ENCODE results near the gene HIGD2A. TPM values are rescaled to one million over a fixed set of nuclear protein-coding genes. Genes with fewer than 3 reads are reported as not detected.

Gene HIGD2A
- total and polyA plus RNA-seq, 9 of the 15 experiments (the other 6 are each of a cell fraction or from before 2014, with no cell fraction given): 94.7 to 264 (median 163) TPM

DNA sequence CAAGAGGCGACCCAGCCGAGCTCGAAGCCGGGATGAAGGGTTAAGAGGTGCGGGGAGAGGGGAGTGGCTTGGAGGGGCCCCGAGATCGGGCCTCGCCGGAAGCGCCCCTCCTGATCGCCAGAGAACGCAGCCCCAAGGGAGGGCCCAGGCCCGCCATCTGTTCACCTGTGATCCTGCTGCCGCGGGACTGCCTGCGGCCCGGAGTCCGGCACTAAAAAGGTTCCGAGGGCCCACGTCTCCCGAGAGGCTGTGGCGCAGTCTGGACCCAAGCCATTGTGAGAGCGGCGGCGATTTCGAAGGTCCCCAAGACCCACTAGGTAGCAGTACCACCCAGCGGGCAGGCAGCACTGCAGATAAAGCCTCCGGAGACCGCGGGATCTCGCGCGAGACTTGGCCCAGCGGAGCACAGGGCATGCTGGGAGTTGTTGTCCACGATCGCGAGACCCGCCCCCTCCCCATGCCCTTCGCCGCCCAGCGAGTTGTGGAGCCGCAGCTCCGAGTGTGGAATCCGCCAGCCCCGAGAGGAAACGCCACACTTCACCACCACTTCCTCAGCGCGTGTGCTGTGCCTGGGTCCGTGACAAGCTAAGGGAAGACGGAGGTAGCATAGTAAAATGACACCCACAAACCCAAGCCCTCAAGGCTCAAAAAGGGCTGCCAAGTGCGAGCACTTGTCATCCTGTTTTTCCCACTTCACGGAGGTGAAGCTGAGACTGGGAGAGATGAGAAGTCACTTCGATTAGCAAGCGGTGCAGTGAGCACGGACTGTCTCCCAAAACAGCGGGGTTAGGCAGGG, 26.9 kb upstream of the HIGD2A start, which contains the start of gene KIAA1191 (continued):
- no peak for TF ChIP-seq BCL6 (CRISPR knock-in tag; IDR thresholded peaks at IDR 0.05)
- 0 out of 2 replicates have a peak, but pooled peaks have one; percentile 49 for TF ChIP-seq SMAD4 (CRISPR knock-in tag; conservative IDR thresholded peaks at IDR 0.05)
- TF ChIP-seq PHF8 (IDR thresholded peaks at IDR 0.05; ENCODE audit: borderline replicate concordance, low read length): peak; percentile 94
- no peak for TF ChIP-seq ZNF551 (CRISPR knock-in tag; IDR thresholded peaks at IDR 0.05)
- TF ChIP-seq GATAD2A (IDR thresholded peaks at IDR 0.05): 0 out of 2 replicates have a peak, but pooled peaks have one; percentile 3
- no peak for TF ChIP-seq MAFG (tag; conservative IDR thresholded peaks at IDR 0.05)
- 0 out of 2 replicates have a peak, but pooled peaks have one; percentile 25 for TF ChIP-seq SMAD3 (CRISPR knock-in tag; conservative IDR thresholded peaks at IDR 0.05)
- TF ChIP-seq, protein P1, sequence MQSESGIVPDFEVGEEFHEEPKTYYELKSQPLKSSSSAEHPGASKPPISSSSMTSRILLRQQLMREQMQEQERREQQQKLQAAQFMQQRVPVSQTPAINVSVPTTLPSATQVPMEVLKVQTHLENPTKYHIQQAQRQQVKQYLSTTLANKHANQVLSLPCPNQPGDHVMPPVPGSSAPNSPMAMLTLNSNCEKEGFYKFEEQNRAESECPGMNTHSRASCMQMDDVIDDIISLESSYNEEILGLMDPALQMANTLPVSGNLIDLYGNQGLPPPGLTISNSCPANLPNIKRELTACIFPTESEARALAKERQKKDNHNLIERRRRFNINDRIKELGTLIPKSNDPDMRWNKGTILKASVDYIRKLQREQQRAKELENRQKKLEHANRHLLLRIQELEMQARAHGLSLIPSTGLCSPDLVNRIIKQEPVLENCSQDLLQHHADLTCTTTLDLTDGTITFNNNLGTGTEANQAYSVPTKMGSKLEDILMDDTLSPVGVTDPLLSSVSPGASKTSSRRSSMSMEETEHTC (IDR thresholded peaks at IDR 0.05): no peak
- peak; percentile 40 for TF ChIP-seq RBM25 (IDR thresholded peaks at IDR 0.05; ENCODE audit: low read depth, low read length, severe bottlenecking)
- peak; percentile 76; the same call in 1 of the 2 replicates for TF ChIP-seq E2F3 (CRISPR knock-in tag; IDR thresholded peaks at IDR 0.05)
- TF ChIP-seq PRMT5 (CRISPR knock-in tag; IDR thresholded peaks at IDR 0.05): 0 out of 2 replicates have a peak, but pooled peaks have one; percentile 64
- peak; percentile 79 for TF ChIP-seq BCOR (IDR thresholded peaks at IDR 0.05)
- TF ChIP-seq MYC (IDR thresholded peaks at IDR 0.05; ENCODE audit: low read depth, low read length): 0 out of 2 replicates have a peak, but pooled peaks have one; percentile 36
- 0 out of 2 replicates have a peak, but pooled peaks have one; percentile 38 for TF ChIP-seq MYC (CRISPR knock-in tag; IDR thresholded peaks at IDR 0.05; ENCODE audit: borderline replicate concordance, low read depth)
- TF ChIP-seq TAF9B (IDR thresholded peaks at IDR 0.05; ENCODE audit: partially characterized antibody): no peak
- peak; percentile 14 to 43; a peak in 1 of 4 replicates for TF ChIP-seq SRF (CRISPR knock-in tag; IDR thresholded peaks at IDR 0.05)
- no peak for TF ChIP-seq BACH1 (tag; IDR thresholded peaks at IDR 0.05)
- TF ChIP-seq NFE2 (IDR thresholded peaks at IDR 0.05; ENCODE audit: low read depth): no peak
- TF ChIP-seq MXI1 (IDR thresholded peaks at IDR 0.05; ENCODE audit: low read depth, low read length): peak; percentile 54
- TF ChIP-seq ZBTB1 (CRISPR knock-in tag; IDR thresholded peaks at IDR 0.05; ENCODE audit: borderline replicate concordance, low read depth): no peak
- TF ChIP-seq LCOR (CRISPR knock-in tag; IDR thresholded peaks at IDR 0.05): peak; percentile 71; the same call in 1 of the 2 replicates
- TF ChIP-seq, protein P2, sequence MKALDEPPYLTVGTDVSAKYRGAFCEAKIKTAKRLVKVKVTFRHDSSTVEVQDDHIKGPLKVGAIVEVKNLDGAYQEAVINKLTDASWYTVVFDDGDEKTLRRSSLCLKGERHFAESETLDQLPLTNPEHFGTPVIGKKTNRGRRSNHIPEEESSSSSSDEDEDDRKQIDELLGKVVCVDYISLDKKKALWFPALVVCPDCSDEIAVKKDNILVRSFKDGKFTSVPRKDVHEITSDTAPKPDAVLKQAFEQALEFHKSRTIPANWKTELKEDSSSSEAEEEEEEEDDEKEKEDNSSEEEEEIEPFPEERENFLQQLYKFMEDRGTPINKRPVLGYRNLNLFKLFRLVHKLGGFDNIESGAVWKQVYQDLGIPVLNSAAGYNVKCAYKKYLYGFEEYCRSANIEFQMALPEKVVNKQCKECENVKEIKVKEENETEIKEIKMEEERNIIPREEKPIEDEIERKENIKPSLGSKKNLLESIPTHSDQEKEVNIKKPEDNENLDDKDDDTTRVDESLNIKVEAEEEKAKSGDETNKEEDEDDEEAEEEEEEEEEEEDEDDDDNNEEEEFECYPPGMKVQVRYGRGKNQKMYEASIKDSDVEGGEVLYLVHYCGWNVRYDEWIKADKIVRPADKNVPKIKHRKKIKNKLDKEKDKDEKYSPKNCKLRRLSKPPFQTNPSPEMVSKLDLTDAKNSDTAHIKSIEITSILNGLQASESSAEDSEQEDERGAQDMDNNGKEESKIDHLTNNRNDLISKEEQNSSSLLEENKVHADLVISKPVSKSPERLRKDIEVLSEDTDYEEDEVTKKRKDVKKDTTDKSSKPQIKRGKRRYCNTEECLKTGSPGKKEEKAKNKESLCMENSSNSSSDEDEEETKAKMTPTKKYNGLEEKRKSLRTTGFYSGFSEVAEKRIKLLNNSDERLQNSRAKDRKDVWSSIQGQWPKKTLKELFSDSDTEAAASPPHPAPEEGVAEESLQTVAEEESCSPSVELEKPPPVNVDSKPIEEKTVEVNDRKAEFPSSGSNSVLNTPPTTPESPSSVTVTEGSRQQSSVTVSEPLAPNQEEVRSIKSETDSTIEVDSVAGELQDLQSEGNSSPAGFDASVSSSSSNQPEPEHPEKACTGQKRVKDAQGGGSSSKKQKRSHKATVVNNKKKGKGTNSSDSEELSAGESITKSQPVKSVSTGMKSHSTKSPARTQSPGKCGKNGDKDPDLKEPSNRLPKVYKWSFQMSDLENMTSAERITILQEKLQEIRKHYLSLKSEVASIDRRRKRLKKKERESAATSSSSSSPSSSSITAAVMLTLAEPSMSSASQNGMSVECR (CRISPR knock-in tag; IDR thresholded peaks at IDR 0.05): peak; percentile 94
- peak; percentile 13; the same call in 1 of the 2 replicates for TF ChIP-seq NCOA1 (IDR thresholded peaks at IDR 0.05; ENCODE audit: low read depth)
- TF ChIP-seq ZNF174 (CRISPR knock-in tag; IDR thresholded peaks at IDR 0.05): no peak
- TF ChIP-seq ESRRA (IDR thresholded peaks at IDR 0.05; ENCODE audit: borderline replicate concordance, low read depth): peak; percentile 69
